ENCODE measurements around the gene BCL6.

GRCh38 chr3:187677604-187678003, 67.7 kb downstream of the BCL6 start:
- TF ChIP-seq POLR2AphosphoS5 (IDR thresholded peaks at IDR 0.05; ENCODE audit: control insufficient read depth, insufficient read depth, low read depth, low read length) (no peak), USF2 (CRISPR knock-in tag; IDR thresholded peaks at IDR 0.05) (no peak), ZFP36 (IDR thresholded peaks at IDR 0.05; ENCODE audit: low read depth, low read length, partially characterized antibody) (no peak), MLLT1 (IDR thresholded peaks at IDR 0.05) (no peak), CTCF (IDR thresholded peaks at IDR 0.05 in 2 of 3, conservative IDR thresholded peaks at IDR 0.05 in 1 of 3; ENCODE audit: insufficient read depth in 2 of 3, low read depth in 1 of 3, low read length in 3 of 3) (no peak), COPS2 (conservative IDR thresholded peaks at IDR 0.05) (no peak), SETDB1 (IDR thresholded peaks at IDR 0.05; ENCODE audit: low read length) (no peak), DIDO1 (tag; IDR thresholded peaks at IDR 0.05; ENCODE audit: low read depth) (no peak), SREBF2 (CRISPR knock-in tag; IDR thresholded peaks at IDR 0.05) (no peak), FOXO4 (CRISPR knock-in tag; IDR thresholded peaks at IDR 0.05) (no peak), PBX2 (CRISPR knock-in tag; IDR thresholded peaks at IDR 0.05; ENCODE audit: low read depth) (no peak), PBX2 (tag; conservative IDR thresholded peaks at IDR 0.05; ENCODE audit: low read depth) (no peak), PHB2 (IDR thresholded peaks at IDR 0.05; ENCODE audit: low read depth) (no peak), PHB (CRISPR knock-in tag; IDR thresholded peaks at IDR 0.05) (no peak)
